H1 (cell line): Measurements from ENCODE around the gene TMEM212. TPM values are rescaled to one million over a fixed set of nuclear protein-coding genes. Genes with fewer than 3 reads are reported as not detected.

ENCODE experiments used
- BRCA1 ChIP-seq: IDR thresholded peaks from 2 replicates; pipeline ENCODE4 v1.6.1; 2012; ENCODE audit warnings: low read depth, low read length, improper control_type of control experiment
- CEBPB ChIP-seq: IDR thresholded peaks from 2 replicates; pipeline ENCODE4 v1.6.1; 2012; ENCODE audit warnings: low read depth, low read length
- CTCF ChIP-seq, 3 experiments: IDR thresholded peaks; 1 replicate in 2 of 3; 2 replicates in 1 of 3; pipeline versions ENCODE4 v1.5.1 to v1.6.1; 2011; ENCODE audit warnings: low read length in 3 of 3, mild to moderate bottlenecking in 3 of 3, inconsistent platforms in 2 of 3, low read depth in 1 of 3, moderate library complexity in 1 of 3; ENCODE audit not compliant: insufficient read depth in 1 of 3; ENCODE audit errors: control extremely low read depth in 1 of 3
- HDAC2 ChIP-seq, 2 experiments: fragments of 300-600 bp in 1 of 2; sonication (generic) in 1 of 2; IDR thresholded peaks; 2 replicates each; pipeline ENCODE4 v1.6.1; 2011 to 2012; ENCODE audit warnings: low read depth in 2 of 2, low read length in 2 of 2, mild to moderate bottlenecking in 2 of 2, moderate library complexity in 2 of 2, borderline replicate concordance in 1 of 2, inconsistent platforms in 1 of 2
- HDAC6 ChIP-seq: IDR thresholded peaks from one replicate; pipeline ENCODE4 v1.7.1; 2012; ENCODE audit warnings: low read depth, mild to moderate bottlenecking, inconsistent platforms, low read length, moderate library complexity
- KDM1A ChIP-seq: fragments of 200-600, 300-600 bp; sonication (generic); IDR thresholded peaks from 2 replicates; pipeline ENCODE4 v1.7.1; 2016; ENCODE audit warnings: mild to moderate bottlenecking, low read length, borderline replicate concordance
- KDM5A ChIP-seq: fragments of 200-600 bp; IDR thresholded peaks from 2 replicates; pipeline ENCODE4 v1.7.1; 2012; ENCODE audit warnings: mild to moderate bottlenecking, low read length, inconsistent platforms, mixed read lengths
- MAX ChIP-seq: IDR thresholded peaks from 2 replicates; pipeline ENCODE4 v1.6.1; 2012; ENCODE audit warnings: inconsistent platforms
- RXRA ChIP-seq: IDR thresholded peaks from 2 replicates; pipeline ENCODE4 v1.6.1; 2011; ENCODE audit warnings: low read depth, mild to moderate bottlenecking, low read length, moderate library complexity; ENCODE audit not compliant: insufficient read depth
- SP4 ChIP-seq: IDR thresholded peaks from 2 replicates; pipeline ENCODE4 v1.6.1; 2012; ENCODE audit warnings: low read length, inconsistent platforms
- polyA plus RNA-seq, 7 experiments: library from polyadenylated mRNA; depleted of rRNA in 3 of 7; stranded (reverse) in 5 of 7; unstranded in 2 of 7; fragments of >200 nt in 5 of 7; fragments of 200-250 nt in 2 of 7; gene quantifications; 1 replicate in 5 of 7; 2 replicates in 1 of 7; 4 replicates in 1 of 7; pipeline versions ENCODE4 v1.2.1 to v1.2.3, GENCODE V29; 2011 to 2013; ENCODE audit warnings: missing spikeins in 2 of 7, mixed read lengths in 2 of 7
- total RNA-seq: library from RNA; stranded (reverse); fragmentation: NEBNext Ultra II Directional; extraction: Animal tissue kit (Norgen Biotek cat#: 25700); gene quantifications from 2 replicates; pipeline ENCODE4 v1.2.1, GENCODE V29; 2021

TMEM212 gene
- total and polyA plus RNA-seq, 2 of the 8 experiments (the other 6 are each of a cell fraction or from before 2014, with no cell fraction given) = not detected

GRCh38 chr3:171867981-171868380, 24.8 kb downstream of the TMEM212 start (continued):
- TF ChIP-seq CTCF (IDR thresholded peaks at IDR 0.05; ENCODE audit: control extremely low read depth in 1 of 3, insufficient read depth in 1 of 3, low read depth in 1 of 3, low read length in 3 of 3) (peak in 2 of 3 experiments; percentile 31 to 57; a peak in 3 of 4 replicates), HDAC2 (IDR thresholded peaks at IDR 0.05; ENCODE audit: borderline replicate concordance in 1 of 2, low read depth in 2 of 2, low read length in 2 of 2) (no peak), KDM1A (no peak), MAX (no peak), SP4 (no peak), CEBPB (peak; percentile 91), HDAC6 (no peak), KDM5A (no peak), BRCA1 (no peak), RXRA (no peak)
